ENCODE results near the gene DESI1.

DNA sequence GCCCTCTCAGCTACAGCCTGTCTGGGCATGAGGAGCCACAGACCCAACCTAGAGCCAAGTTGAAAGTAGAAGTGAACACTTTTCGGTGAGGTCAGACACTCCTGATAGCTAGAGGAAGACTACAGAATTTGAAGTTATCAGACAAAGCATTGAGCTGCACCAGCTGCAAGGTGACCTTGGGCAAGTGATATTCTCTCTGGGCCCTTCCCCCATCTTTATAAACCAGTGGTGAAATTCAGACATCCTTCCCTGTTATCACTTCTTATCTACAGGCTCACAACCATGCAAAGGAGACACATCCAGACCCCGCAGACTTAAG lies 23.2 kb downstream of the DESI1 start:
- TF ChIP-seq, protein P1, sequence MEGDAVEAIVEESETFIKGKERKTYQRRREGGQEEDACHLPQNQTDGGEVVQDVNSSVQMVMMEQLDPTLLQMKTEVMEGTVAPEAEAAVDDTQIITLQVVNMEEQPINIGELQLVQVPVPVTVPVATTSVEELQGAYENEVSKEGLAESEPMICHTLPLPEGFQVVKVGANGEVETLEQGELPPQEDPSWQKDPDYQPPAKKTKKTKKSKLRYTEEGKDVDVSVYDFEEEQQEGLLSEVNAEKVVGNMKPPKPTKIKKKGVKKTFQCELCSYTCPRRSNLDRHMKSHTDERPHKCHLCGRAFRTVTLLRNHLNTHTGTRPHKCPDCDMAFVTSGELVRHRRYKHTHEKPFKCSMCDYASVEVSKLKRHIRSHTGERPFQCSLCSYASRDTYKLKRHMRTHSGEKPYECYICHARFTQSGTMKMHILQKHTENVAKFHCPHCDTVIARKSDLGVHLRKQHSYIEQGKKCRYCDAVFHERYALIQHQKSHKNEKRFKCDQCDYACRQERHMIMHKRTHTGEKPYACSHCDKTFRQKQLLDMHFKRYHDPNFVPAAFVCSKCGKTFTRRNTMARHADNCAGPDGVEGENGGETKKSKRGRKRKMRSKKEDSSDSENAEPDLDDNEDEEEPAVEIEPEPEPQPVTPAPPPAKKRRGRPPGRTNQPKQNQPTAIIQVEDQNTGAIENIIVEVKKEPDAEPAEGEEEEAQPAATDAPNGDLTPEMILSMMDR (IDR thresholded peaks at IDR 0.05) = no peak
- TF ChIP-seq POLR2A (IDR thresholded peaks at IDR 0.05) = no peak
